Left forelimb (tissue), 1 donor: ENCODE measurements around the gene HOXA4.

ENCODE experiments used
- DNase-seq: peaks from one replicate; pipeline ENCODE4 v3.0.0-alpha.2; 2018; ENCODE audit warnings: low spot score

HOXA4 gene

GRCh38 chr7:27130540-27131389 is at the start of gene HOXA4:
HOXA4 (minus strand) TSS chr7:27130757; CDS start chr7:27130733, 24 bp downstream.
- DNase-seq, result peak; percentile 95

GRCh38 chr7:27179503-27180430 is 49.2 kb upstream of the HOXA4 start:
- peak; percentile 94 for DNase-seq

DNA sequence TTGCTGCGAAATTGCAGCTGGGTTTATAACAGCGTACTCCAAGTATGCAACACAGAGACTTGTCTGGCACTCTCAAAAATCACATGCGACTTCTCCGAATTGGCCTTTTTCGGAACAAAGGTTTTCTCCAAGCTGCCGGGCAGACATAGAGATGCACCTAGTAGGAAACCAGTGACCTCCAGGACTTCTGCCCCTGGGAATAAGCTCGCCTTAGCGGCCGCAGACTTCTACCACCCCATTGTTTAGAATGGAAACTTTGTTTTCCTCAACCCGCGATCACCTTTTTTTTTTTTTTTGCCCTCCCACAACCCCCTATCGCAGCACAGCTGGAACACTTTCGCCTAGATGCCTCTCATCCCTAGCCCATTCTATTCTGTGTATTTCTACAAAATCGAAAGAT is 48.5 kb upstream of the HOXA4 start:
- DNase-seq, result peak; percentile 69

- DNase-seq, result peak; percentile 51
Measured at GRCh38 chr7:27178366-27178765, 47.8 kb upstream of the HOXA4 start.

DNA sequence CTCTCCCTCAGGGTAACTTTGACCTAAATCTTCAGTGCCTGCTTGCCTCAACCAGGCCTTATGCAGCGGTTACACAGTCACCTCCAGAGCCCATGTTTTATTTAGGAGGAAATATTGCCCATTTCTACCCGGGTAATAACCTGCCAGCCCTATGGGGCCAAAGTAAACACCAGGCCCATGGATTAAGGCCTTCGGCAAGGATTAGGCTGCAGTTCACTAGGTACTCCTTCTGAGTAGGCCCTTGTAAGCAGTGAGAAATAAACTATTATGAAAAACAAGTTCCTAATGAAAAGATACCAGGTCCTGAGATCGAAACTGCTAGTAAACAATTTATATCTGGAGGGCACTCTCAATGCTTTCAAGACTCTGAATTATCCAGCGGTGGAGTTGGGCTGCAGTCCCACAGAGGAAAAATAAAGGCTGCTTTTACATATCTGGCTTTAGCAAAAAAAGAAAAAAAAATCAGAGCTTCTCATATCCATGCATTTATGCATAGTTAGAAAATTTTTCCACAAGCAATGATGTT is 47.3 kb upstream of the HOXA4 start:
- peak; percentile 67 for DNase-seq

DNA sequence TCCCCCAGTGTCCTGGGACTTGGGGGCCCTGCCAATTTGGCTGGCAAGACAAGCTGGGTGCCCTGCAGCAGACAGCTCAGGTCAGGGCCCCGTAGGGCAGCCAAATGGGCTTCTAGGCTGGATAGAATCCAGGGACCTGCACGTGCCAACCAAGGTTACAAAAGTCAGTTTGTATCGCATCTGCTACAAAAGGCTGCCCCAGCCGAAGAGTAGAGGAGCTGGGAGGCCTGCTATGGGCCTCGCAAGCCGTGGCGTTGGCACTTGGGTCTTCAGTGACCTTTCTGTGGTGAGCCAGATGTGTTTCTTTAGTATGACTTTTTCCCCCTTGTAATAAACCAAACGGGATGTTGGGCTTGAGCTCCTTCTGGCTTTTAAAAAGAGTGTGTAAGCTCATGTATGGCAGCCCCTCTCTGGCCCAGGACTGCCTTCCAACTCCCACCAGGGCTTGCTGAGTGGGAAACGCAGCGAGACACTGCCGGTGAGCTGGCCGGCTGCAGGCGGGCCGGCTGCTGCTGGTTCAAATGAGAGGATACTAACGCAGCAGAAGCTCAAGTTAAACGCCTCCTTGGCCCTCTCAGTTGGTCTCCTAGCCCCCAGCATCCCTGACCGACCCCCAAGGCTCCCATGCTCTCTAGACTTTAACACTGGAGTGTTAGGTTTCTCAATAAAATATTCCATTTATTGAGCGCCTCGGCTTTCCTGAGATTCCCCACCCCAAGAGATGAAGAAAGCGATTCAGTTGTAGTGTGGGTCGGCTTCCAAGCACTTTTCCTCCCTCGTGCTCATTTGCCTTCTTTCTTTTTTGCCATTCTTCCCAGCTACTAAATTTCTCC is 46.6 kb upstream of the HOXA4 start:
- peak; percentile 71 for DNase-seq

GRCh38 chr7:27176524-27176845 is 45.9 kb upstream of the HOXA4 start:
- no peak for DNase-seq

DNA sequence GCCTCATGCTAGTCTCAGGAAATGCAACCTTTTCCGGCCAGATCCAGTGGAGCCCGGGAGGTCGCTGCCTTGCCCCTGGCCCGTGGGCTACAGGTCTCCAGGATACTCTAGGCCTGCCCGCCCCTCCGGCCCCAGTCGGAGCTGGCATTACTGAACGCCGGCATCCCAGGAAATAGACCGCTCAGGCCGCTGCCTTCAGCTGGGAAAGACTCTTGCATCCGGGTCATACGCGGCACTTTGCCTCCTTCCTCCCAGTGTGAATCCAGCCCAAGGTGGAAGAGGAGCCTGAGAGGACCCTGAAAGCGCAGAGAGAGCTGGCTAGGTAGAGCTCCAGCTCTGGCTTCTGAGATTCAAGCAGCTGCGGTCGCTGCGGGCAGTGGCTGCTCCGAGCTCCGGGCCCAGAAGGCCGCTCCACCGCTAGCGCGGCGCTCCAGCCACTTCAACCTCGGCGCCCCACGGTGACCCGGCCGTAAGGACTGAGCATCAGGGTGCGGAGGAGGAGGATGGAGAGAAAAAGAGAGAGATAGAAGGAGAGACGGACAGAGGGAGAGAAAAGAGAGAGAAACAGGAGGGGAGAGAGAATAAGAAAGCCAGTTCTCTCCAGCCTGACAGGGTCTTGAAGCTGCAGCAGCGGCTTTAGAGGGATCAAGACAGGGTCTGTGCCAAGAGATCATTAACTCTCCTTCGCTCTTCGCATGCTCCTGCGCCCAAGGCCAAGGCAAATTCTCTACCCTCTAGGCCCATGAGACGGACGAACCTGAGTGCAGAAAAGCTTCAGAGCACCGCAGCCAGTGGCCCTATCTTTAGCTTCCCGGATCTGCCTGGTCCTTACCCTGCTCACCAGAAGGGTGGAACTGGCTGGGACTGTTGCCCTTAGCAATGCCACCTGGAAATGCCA is 45.3 kb upstream of the HOXA4 start:
- peak; percentile 64 for DNase-seq

DNA sequence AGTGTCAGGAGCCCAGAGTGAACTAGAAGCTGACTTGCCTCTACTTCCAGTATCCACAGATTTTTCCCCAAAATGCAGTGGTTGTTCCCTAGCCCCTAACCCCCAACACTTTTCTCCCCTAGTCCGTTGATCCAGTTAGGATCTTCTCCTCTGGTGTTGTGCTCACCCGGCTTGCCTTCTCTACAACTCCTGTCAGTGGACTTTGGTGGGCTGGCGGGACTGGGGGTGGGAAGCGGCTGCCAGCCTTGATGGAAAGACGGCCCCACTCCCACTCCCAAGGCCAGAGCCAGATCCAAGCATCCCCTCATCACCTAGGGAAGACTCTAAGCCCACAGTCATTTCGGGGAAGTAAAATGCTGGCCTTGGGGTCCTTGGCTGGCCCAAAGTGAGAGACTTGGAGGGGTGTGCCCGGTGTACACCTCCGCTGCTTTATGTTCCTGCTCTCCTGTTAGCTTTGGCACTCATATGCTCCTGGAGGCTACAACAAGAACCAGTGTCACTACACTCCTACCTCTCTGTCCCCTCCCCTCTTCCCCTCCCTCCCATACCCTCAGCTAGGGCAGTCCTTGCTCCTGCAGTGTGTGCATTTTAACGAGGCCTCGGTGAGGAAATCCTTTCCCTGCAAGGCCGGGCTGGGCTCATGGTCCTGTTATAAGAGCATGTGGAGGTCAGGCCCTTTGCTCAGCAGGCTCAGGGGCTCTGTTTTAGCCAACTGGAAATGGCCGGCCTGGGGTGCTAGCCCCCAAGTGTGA is 44.5 kb upstream of the HOXA4 start:
- DNase-seq, result peak; percentile 83

GRCh38 chr7:27173956-27174873 is 43.7 kb upstream of the HOXA4 start, which contains the start of gene HOXA10:
HOXA10 (minus strand) TSS chr7:27174320; CDS start chr7:27174306, 14 bp downstream.
- DNase-seq, result peak; percentile 89

DNA sequence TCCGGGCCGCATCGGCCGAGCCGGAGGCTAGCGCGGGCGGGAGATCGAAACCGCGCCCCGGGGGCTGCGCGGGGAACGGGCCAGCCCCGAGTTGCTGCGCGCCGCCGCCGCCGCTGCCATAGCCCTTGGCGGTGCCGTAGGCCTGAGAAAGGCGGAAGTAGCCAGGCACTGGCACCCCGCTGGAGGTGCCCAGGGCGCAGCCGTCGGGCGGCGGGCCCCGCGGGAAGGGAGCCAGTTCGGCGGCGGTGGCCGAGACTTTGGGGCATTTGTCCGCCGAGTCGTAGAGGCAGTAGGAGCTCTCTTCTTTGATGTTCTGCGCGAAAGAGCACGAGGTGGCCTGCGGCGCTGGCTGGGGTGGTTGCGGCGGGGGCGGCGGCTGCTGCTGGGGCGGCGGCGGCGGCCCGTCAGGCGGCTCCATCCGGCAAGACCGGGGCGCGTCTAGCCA is 43.0 kb upstream of the HOXA4 start:
- peak; percentile 70 for DNase-seq

GRCh38 chr7:27172823-27173510 is 42.4 kb upstream of the HOXA4 start:
- peak; percentile 90 for DNase-seq

GRCh38 chr7:27172315-27172774 is 41.8 kb upstream of the HOXA4 start:
- peak; percentile 71 for DNase-seq

DNA sequence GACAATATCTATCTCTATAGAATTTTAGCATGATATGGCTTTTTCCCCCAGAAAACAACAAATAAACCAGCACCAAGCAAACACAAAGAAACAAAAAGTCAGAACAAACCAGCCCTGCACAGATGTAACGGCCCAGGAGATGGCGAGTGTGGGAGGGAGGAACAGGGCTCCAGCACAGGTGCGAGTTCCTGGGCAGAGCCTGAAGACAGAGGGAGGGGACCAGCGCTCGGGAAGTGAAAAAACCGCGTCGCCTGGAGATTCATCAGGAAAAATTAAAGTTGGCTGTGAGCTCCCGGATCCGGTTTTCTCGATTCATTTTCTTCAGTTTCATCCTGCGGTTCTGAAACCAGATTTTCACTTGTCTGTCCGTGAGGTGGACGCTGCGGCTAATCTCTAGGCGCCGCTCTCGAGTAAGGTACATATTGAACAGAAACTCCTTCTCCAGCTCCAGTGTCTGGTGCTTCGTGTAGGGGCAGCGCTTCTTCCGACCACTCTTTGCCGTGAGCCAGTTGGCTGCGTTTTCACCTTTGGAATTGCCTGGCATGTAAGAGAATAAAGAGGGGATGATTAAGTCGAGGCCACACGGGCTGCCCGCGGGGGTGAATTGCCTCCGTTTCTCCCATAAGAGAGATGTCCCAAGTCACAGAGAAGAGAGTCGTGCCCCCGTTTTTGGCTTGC is 41.2 kb upstream of the HOXA4 start:
- peak; percentile 72 for DNase-seq

DNA sequence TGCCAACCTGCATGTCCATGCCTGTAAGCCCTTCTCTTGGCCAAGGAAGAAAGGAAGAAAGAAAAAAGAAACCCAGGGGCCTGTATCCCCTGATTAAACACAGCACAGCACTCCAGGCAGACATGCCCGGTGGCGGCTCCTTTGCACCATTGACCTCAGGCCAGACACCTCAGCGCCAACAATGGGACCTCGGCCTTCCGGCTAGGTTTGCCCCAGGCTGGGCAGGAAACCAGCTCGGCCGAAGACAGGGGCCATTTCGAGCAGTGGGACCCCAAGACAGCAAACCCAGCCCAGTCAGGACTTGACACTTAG is 40.7 kb upstream of the HOXA4 start:
- DNase-seq, result peak; percentile 70

DNA sequence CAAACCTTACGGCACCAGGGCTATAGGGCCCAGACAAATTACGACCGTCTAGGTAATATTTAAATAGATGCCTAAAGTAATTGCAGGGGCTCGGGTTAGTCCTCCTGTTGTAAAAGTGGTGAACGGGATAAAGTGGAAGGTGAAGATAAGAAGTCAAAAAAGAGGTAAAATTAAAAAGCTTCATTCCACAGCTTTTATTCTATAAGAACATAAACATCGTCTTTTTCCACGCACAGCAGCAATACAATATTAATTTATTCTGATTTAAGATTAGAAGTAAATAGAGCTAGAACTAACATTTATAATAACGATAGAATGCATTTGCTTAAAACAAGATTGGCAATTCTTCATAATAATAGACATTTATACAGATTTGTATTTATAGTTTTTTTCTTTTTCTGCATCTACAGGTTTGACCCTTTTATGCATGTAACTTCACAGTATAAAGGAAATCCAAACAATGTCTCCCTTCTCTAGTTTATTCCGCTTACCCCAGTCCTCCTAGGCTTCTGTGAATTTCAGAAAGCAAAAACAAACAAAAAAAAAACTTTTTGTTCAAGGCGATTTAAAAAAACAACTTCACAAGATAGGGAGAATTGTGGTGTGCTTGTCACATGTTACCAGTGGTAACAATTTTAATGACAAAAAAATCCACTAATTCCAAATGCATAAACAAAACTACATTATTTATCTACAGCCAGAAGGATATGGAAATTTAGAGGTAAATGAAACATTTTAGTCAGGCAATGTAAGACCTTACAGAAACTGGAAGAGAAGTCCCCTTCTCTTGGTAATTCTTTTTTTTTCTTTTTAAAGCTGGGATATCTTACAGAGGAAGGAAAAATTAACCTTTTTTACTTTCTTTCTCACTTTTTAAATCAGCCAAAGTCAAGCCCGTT is 40.1 kb upstream of the HOXA4 start:
- no peak for DNase-seq
